PC-3 (cell line): Measurements from ENCODE around the gene PEAK3. TPM values are rescaled to one million over a fixed set of nuclear protein-coding genes. Genes with fewer than 3 reads are reported as not detected.

Source experiments
- ATAC-seq: fragments of 200-7000 bp; cut with Tn5 transposase; 2 replicates; pipeline ENCODE4 v1.9.1; 2020; ENCODE audit warnings: mild to moderate bottlenecking, moderate library complexity
- BruUV-seq: library from RNA; stranded (reverse); fragments of 400-500 nt; replicated peaks from 2 replicates; lab custom pipeline; 2021; lab: Mats Ljungman, UMichigan
- CTCF ChIA-PET: fragments of 300-600 bp; sonication (Branson Sonifier 250); formaldehyde crosslinking; loops from one replicate; lab custom pipeline; 2022; ENCODE audit warnings: antibody characterized with exemption; lab: Charles Lee
- POLR2A ChIA-PET: fragments of 300-600 bp; sonication (Branson Sonifier 250); formaldehyde crosslinking; loops from one replicate; lab custom pipeline; 2022; ENCODE audit warnings: antibody characterized with exemption; ENCODE audit not compliant: unreplicated experiment; lab: Charles Lee
- DNase-seq: peaks from one replicate; pipeline ENCODE4 v3.0.0-alpha.2; 2015
- H2AFZ ChIP-seq: fragments of 300-600 bp; sonication (generic); 2 replicates; pipeline ENCODE4 v1.6.0; 2016; ENCODE audit warnings: antibody characterized with exemption, low read length
- H3F3A ChIP-seq: fragments of 300-600 bp; sonication (generic); one replicate; pipeline ENCODE4 v1.6.0; 2017; ENCODE audit warnings: antibody characterized with exemption, low read length, control low read depth, mild to moderate bottlenecking; ENCODE audit not compliant: unreplicated experiment
- H3K27ac ChIP-seq: fragments of 300-600 bp; sonication (generic); 2 replicates; pipeline ENCODE4 v1.5.1; 2016; ENCODE audit warnings: mild to moderate bottlenecking, low read length
- H3K27me3 ChIP-seq: fragments of 300-600 bp; sonication (generic); 2 replicates; pipeline ENCODE4 v1.6.1; 2016; ENCODE audit warnings: low read length, mixed read lengths
- H3K36me3 ChIP-seq: fragments of 300-600 bp; sonication (generic); 2 replicates; pipeline ENCODE4 v1.6.1; 2016; ENCODE audit warnings: low read depth, mixed run types, low read length, mixed read lengths
- H3K4me1 ChIP-seq: fragments of 300-600 bp; sonication (generic); 2 replicates; pipeline ENCODE4 v1.5.1; 2016; ENCODE audit warnings: low read length; ENCODE audit not compliant: insufficient read depth
- H3K4me2 ChIP-seq: fragments of 300-600 bp; sonication (generic); 2 replicates; pipeline ENCODE4 v1.6.0; 2016; ENCODE audit warnings: low read length
- H3K4me3 ChIP-seq: fragments of 300-600 bp; sonication (generic); 2 replicates; pipeline ENCODE4 v1.5.1; 2016; ENCODE audit warnings: mild to moderate bottlenecking, low read length, mixed read lengths
- H3K79me2 ChIP-seq: fragments of 300-600 bp; sonication (generic); 2 replicates; pipeline ENCODE4 v1.6.1; 2017; ENCODE audit warnings: low read length, mixed read lengths
- H3K9ac ChIP-seq: fragments of 300-600 bp; sonication (generic); 2 replicates; pipeline ENCODE4 v1.6.0; 2016; ENCODE audit warnings: mild to moderate bottlenecking, low read length
- H3K9me2 ChIP-seq: fragments of 300-600 bp; sonication (generic); replicated peaks from 2 replicates; pipeline ENCODE4 v1.6.1; 2016; ENCODE audit warnings: mixed run types, low read length, mixed read lengths
- H3K9me3 ChIP-seq: fragments of 300-600 bp; sonication (generic); 2 replicates; pipeline ENCODE4 v1.6.1; 2016; ENCODE audit warnings: low read length, mixed read lengths
- H4K20me1 ChIP-seq: fragments of 300-600 bp; sonication (generic); 2 replicates; pipeline ENCODE4 v1.6.1; 2016; ENCODE audit warnings: low read length, mixed read lengths
- CTCF ChIP-seq: fragments of 300-600 bp; sonication (generic); conservative IDR thresholded peaks from 2 replicates; pipeline ENCODE4 v1.5.1; 2017; ENCODE audit warnings: antibody characterized with exemption, low read depth, mild to moderate bottlenecking, low read length
- EZH2 ChIP-seq: fragments of 300-600 bp; sonication (generic); IDR thresholded peaks from one replicate; pipeline ENCODE4 v1.6.1; 2017; ENCODE audit warnings: antibody characterized with exemption, mild to moderate bottlenecking, low read length; ENCODE audit not compliant: unreplicated experiment
- EZH2phosphoT487 ChIP-seq: fragments of 300-600 bp; sonication (generic); IDR thresholded peaks from 2 replicates; pipeline ENCODE4 v1.6.1; 2018; ENCODE audit warnings: mild to moderate bottlenecking, antibody characterized with exemption, low read length, borderline replicate concordance
- intact Hi-C: fragments of 100-400 bp; cut with micrococcal nuclease; formaldehyde crosslinking; loops from 2 replicates; pipeline ENCODE4 v1.9.0; 2023
- total RNA-seq: library from RNA; depleted of rRNA; stranded (reverse); fragments of >200 nt; gene quantifications from 2 replicates; pipeline ENCODE4 v1.2.3, GENCODE V29; 2014

Gene PEAK3
- total RNA-seq, 1 experiment from 2014 or later = not detected

- H2AFZ ChIP-seq = no peak overlapping the region
- H3K79me2 ChIP-seq = no peaks in the 10 kb centered on the region
- no peaks in the 10 kb centered on the region for H4K20me1 ChIP-seq
- H3K27me3 ChIP-seq = no peaks in the 10 kb centered on the region
- CTCF ChIA-PET = no interaction called here
- TF ChIP-seq EZH2 = no peak
- TF ChIP-seq EZH2phosphoT487 = no peak
- TF ChIP-seq CTCF = no peak
- H3K4me1 ChIP-seq = no peaks in the 10 kb centered on the region
- H3K27ac ChIP-seq = no peak overlapping the region
- H3F3A ChIP-seq = no peaks in the 10 kb centered on the region
- H3K9me2 ChIP-seq = no peaks in the 10 kb centered on the region
- intact Hi-C loops = no loop called here
- H3K9ac ChIP-seq = no peak overlapping the region
- H3K4me3 ChIP-seq = no peak overlapping the region
- H3K36me3 ChIP-seq = peaks cover 2% of the 10 kb centered on the region; the same call in 1 of the 2 replicates
- ATAC-seq (no peak), DNase-seq (no peak)
- H3K9me3 ChIP-seq = no peaks in the 10 kb centered on the region
- POLR2A ChIA-PET = no interaction called here
- no TSS peak for BruUV-seq
- no peak overlapping the region for H3K4me2 ChIP-seq
Observed at GRCh38 chr19:2226840-2227360, 55.1 kb downstream of the PEAK3 start.

GRCh38 chr19:2226051-2226839, 55.7 kb downstream of the PEAK3 start:
- H3K27me3 ChIP-seq = no peaks in the 10 kb centered on the region
- no TSS peak for BruUV-seq
- TF ChIP-seq EZH2 (no peak), CTCF (no peak), EZH2phosphoT487 (no peak)
- H3K4me2 ChIP-seq = no peak overlapping the region
- H3K4me1 ChIP-seq = no peaks in the 10 kb centered on the region
- no peaks in the 10 kb centered on the region for H3K9me2 ChIP-seq
- ATAC-seq = no peak
- H3F3A ChIP-seq = no peaks in the 10 kb centered on the region
- no peak overlapping the region for H3K4me3 ChIP-seq
- no peaks in the 10 kb centered on the region for H3K9me3 ChIP-seq
- CTCF ChIA-PET = no interaction called here
- no peak overlapping the region for H2AFZ ChIP-seq
- peaks cover 2% of the 10 kb centered on the region; the same call in 1 of the 2 replicates for H3K36me3 ChIP-seq
- H3K27ac ChIP-seq = no peak overlapping the region
- no peak overlapping the region for H3K9ac ChIP-seq
- H3K79me2 ChIP-seq = no peaks in the 10 kb centered on the region
- H4K20me1 ChIP-seq = no peaks in the 10 kb centered on the region
- DNase-seq = no peak
- intact Hi-C loops = no loop called here
- POLR2A ChIA-PET = no interaction called here
